HG03095 (cell line): ENCODE measurements around the gene MMP26.
A peak's percentile ranks its signal among the peaks of the same experiment; 100 is the strongest.

Experiments
- ATAC-seq: cut with Tn5 transposase; IDR thresholded peaks from one replicate; pipeline ENCODE4 v1.9.1; 2021; ENCODE audit warnings: moderate library complexity; ENCODE audit not compliant: unreplicated experiment

The MMP26 gene

DNA sequence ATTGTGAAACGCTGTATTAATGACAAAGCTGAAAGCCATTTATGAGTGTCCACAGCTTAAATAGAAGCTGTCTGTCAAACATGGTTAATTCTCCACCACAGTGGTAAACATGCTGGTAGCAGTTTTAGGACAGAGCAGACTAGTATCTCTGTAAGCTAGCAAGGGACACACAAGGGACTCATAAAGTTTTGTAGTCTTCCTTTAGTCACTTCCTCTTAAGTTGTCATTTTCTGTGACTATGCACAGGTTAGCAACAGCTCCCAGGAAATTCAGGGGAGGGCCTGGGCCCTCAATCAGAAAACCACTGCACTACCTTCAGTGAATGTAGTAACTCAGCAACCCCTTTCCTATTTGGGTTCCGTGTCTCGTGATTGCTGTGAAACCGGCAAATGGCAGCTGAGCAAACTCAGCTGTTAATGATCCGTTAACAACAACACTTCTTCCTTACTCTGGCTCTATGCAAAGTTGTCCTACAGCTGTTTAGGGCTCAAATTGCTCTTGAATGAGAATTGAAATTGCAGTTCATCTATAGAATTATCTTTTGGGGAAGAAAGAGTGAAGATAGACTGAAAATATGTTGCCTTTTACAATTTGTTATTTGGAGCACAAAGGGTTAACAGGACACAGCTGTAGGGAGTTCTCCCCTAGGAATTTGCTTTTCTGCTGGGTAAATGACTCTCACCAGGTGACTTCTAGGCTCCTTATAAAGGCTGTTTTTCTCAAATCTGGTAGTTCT lies at the start of gene MMP26:
MMP26 (plus strand) TSS at position 731 of the 736 bp plus-strand sequence.
- ATAC-seq, result no peak

DNA sequence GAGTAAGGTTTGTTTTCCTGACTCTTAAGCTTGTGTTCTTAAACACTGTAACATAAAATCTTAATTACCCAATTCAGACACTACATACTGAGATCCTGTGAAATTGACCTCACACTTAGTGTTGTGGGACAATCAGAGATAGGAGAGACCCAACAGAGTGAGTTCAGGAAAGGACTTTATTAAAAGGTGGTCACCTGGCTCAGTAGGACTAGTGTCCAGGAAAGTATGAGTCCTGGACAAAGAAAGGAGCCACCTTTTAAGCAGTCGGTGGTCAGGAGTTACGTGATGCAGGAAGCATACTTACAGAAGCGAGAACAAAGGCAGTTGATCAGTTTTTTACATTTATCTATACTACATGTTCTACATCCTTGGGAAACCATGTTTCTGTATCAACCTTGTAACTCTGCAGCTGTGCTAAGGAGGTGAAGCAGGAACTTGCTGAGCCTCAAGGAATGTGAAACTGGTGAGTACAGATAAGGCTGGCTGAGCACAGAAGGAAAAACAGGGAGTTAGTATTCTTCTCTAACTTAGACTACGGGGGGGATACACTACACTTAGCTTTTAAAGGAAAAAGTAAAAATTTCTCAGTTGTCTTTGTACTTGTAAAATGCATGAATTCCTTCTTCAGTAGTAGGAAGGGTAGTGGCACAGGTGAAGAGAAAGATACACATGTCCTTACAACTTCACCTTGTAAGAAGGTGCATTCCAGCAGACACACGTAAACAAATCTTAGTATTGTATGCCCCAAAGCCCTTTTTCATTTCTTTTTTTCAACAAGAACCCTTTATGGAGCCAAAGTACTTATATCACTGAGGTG lies 45.7 kb upstream of the MMP26 start:
- ATAC-seq, result no peak

DNA sequence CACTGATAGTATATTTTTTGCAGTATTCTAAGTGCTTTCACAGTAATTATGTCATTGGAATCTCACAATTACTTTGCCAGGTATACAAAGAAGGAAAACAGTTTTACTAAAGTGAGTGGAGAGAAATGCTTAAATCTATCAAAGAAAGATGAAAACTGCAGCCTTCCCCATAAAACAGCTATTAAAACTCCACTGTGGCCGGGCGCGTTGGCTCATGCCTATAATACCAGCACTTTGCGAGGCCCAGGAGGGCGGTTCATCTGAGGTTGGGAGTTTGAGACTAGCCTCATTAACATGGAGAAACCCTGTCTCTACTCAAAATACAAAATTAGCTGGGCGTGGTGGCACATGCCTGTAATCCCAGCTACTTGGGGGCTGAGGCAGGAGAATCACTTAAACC lies 41.7 kb upstream of the MMP26 start:
- ATAC-seq, result no peak

DNA sequence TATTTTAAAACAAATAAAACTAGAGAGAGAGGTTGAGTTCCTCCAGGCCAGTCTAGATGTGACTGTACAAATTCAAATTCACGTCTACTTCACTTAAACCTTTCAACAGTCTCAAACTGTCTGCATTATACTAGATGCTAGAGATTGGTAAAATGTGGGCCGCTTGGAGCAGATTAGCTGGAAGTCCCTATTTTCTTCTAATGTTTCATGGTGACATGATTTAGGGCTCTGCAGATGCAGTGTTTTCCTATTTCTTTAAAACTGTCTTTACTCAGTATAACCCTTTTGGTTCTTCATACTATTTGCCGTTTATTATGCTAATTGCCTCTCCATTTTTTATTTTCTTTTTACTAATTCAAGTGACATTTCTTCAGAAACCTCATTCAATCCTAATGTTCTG lies 40.4 kb upstream of the MMP26 start:
- ATAC-seq, result no peak

DNA sequence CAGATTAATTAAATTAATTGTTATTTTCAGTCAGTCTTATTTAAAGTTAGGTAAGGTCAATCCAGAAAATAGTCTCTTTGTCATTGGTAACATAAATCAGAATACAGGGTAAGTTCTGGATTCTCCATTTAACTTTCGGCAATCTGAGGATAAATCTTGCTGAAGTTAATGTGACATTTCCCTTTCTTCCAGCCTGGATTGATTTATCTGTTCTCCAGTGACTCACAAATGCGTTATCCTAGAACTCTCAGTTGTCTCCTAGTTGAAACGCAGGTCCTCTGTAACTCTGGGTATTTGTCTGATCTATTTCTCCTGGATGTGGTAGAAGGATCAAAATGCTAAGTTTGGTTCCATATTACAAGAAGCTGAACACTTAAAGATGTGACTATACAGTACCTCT lies 39.8 kb upstream of the MMP26 start:
- no peak for ATAC-seq

DNA sequence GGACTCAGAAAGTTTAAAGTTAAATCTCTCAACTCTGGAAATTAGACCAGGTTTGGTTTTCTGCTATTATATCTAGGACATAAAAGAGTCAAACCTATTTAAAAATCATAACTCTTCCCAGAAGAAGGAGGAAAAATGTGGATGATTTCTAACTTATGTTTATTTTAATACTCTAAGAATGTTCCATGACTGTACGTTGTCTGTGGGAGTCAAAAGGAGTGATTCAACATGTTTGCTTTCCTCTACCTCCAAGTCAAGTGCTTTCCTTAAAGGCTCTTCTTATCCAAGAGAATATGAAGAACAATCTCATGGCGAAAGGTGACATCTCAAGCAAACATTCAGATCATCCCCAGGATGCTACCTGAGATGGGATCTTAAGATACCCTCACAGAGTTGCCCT lies 39.2 kb upstream of the MMP26 start:
- no peak for ATAC-seq

DNA sequence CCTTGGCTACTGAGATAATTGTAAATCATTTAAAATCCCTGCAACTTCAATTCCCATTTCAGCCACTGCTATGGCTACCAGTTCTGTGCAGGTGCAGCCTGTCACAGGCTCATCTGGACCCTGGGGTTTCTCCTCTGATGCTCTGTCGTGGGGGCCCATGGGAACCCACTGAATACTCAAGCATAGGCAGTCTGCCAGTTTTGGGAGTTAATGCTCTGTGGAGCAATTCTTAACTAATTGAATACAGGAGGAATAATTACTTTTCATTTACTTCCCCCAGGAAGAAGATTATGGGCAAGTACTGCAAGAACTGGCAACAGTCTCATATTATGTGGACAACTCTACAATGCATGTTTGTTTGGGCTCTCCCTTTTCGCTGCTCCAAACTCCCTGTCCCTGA lies 32.8 kb upstream of the MMP26 start:
- no peak for ATAC-seq

DNA sequence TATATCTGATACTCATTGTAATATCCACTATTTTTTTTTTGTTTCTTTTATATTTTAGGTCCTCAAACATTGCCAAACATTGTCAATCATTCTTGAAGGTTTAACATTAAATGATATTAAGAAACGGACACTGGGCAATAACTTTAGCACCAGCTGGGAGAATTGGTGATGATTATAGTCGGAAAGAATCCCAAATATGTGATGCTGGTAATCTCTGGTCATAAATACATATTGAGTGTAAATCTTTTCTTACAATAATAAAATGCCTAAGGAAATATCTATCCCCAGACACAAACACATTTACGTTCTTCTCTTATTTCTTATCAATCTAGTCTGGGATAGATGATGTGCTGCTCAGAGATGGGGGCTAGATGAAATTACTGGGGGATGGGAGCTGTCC lies 32.1 kb upstream of the MMP26 start:
- ATAC-seq, result no peak

DNA sequence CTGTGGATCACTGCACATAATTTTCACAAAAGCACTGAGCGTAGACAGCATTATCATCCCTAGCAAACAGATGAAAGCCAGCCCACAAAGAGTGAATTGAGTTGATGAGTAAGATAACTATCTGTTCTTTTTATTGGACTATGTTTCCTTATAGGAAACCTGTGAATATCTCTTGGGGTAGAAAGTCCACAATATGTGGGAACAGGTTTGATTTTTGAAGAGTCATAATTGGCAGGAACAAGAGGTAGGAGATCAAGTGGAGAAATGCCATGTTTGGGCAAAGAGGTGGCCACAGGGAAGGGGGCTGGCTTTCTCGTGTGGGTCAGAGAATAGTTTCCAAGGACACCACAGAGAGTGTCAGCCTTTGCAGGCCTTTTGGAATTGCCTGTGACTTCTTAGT lies 30.8 kb upstream of the MMP26 start:
- no peak for ATAC-seq

DNA sequence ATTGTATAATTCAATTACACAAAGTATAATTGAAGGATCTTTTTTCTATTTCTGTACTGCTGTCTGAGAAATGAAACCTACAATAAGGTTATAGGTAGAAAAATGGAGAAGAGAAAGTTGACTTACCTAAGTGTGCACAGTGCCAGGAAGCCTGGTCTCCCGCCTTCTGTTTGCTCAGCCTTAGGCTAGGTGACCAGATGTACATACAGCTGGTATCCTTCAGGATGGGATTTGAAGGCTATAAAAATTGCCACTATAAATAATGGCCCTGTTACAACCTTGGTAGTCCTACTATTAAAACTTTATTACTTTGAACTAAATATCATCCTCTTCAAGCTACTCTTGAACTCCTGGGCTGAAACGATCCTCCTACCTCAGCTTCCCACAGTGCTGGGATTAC lies 26.6 kb upstream of the MMP26 start:
- no peak for ATAC-seq

DNA sequence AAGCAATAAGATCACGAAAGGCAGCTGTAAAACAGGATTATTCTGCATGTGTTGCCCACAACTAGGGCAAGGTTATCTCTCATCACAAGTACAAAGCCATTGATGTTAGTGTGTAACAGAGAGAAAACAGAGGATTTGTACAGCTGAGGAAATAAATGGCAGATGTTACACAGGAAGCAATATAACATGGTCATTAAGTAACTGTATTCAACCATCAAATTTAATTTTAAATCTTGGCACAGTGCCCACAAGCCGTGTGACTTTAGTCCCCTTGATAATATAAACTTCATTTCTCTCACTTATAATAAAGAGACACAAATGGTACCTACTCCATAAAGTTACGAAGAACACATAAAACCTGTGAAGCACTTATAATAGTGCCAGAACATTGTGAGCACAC lies 24.2 kb upstream of the MMP26 start:
- no peak for ATAC-seq

DNA sequence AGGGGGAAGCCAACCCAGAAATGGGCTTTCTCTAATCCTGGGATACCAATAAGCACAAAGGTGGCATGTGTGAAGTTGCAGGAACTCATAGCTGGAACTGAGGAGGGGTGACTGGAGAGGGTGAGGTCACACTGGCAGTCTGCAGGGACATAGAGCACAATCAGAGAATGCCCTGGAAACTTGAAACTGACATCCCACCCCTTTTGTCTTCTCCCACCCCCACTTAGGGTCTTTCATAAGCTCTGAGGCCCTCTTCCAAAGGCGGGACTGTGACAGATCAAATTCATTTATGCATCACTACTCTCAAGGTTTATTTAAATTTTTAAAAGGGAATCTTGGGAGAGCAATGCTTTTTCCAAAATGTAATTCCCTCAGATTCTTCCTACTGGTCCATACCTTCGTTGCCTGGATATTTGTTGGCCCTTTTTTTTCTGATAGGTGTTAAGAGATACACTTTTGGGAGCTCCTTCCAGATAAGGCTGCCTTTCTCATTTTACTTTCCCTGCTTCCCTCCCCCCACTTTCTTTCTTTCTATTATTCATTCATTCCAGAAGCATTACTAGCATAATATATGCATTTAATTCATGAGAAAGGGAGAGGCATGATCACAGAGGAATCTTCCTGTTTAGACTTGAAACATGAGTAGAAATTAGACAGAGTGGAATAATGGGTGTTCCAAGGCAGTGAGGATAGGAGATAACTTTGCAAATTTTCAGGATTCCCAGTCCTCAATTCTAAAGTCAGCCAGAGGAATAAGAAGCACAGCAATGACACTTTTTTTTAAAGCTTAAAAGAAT lies 21.8 kb upstream of the MMP26 start:
- no peak for ATAC-seq

DNA sequence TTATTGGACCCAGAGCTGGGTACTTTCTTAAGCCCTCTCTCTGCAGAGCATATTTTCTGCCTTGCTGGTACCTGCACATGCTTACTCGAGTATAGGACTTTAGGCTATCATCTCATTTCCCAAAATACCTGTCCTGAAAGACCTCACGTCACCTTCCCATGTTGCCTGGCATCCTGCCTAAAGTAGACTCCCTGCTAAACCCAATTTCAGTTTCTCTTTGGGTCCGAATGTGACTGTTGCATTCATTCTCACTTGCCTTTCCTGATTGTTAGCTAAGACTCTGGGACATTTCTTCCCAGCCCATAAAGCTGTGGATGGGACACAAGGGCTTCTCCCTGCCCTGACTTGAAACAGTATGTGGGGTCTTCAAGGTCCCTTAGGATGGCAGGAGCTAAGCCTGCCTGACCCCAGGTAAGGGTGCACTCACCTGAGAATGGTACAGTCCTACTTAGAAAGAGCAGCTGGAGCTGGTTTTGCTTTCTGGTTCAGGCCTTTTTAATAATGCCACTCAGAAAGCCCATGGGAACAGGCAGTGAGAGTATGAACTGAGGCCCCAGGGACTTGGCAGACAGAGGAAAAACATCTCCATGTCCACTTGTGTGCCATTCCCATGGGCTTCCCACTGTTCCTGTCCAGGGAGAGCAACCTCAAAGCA lies 19.8 kb upstream of the MMP26 start:
- no peak for ATAC-seq

DNA sequence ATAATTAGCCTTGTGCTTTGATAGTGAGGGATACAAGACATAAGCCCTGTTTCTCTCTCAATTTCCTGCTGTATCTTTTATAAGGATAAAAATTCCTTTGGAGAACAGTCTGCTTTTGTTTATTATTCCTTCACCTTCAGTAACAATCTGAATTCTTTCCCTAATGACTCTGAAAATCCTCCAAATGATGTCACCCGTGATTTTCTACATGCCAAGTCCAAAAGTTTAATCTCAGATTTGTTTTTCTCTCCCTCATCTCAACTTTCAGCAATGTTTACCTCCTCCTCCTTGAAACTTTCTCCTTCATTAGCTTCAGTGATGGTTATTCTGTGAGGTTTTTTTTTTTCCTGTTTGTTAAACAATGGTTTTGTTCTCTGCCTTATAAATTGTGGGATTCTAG lies 9.1 kb upstream of the MMP26 start:
- ATAC-seq, result no peak

DNA sequence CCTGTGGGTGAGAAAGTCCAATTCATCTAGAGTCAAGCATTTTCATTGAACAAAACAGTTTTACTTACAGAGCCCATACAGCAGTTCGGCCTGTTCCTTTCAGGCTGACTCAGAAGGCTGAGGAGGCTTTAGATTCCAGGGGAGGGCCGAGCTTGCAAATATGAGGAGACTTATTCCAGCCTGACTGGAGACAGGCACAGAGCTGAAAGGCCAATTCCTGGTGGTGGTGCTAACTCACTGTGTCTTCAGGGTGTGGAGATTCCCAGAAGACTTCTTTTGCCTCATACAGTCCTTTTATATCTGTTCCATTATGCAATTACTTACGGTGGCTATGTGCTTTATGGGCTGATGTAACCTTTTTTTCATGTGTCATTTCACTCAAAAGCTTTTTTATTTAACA lies 7.0 kb upstream of the MMP26 start, which contains the start of gene OR51E2:
OR51E2 (minus strand) TSS at position 269 of the 400 bp plus-strand sequence. CDS start 15,142 bp downstream, outside the sequence.
- no peak for ATAC-seq

DNA sequence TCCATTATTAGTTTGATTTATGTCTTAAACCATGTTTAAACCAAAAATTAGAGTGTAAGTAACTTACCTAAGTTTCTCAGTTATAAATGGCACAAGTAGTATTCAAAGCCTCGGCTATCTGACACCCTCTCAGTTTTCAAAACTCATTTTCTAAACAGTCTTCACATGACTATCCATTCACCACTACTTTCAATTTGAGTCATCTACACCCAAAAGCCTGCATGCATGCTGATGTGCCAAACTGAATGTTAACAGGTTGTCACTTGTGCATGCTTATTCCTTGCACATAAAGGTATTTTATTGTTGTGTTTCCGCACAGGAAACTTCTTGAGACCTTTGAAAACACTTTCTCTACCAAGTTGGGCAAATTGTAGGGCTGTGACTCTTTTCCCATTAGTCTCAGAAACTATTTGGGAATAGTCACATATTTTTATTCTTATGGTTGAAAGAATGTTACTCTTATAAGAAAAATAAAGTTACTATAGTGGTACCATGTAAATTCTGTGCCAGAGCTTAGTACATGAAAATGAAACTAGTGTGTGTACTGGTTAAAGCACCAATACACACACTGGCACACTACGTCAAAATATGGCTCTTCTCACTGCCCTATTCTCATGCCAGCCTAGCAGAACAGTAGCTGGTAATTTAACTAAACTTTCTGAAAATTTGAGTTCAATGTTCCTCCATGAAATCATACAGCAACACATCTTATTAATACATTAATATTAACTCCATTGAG lies 4.7 kb upstream of the MMP26 start:
- ATAC-seq, result peak; percentile 96

DNA sequence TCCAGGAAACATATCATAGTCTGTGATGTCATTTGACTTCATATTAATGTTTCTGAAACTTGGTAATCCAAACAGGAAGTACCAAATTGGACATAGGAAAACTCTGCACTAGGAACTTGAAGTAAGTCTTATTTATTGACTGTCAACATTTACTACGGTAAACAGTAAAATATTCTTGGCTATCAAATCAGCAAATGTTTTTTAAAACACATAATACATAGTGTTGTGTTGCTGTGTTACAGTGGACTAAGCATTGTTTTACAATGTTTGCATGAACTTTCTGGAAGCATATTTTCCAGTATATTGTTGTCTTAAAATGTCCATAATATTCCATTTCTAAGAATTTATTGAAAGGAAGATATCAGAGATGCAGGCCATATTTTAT lies 4.2 kb upstream of the MMP26 start:
- no peak for ATAC-seq

DNA sequence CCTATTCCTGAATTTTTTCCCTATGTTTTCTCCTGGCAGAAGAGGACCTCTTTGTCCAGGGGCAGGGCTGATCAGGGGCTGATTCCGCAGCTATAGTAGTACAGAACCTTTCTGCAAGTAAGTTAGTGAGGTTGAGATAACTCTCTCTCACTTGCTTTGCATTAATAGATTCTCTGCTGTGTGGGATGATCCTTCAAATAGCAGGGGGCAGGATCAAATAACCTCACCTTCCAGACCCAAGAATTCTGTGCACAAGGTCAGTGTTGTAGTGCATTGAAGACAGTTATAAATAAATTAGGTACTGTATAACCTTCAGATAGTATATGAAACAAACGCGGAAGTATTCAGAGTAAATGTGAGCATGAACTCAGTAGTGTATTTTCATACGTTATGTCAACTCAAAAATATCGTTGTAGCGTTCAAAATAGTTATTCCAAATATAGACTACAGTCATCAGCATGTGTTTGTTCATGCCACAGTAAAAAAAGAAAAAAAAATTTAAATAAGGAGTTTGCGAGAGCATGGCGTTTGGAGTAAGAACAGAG lies 278 bp downstream of the MMP26 start:
- ATAC-seq, result no peak

DNA sequence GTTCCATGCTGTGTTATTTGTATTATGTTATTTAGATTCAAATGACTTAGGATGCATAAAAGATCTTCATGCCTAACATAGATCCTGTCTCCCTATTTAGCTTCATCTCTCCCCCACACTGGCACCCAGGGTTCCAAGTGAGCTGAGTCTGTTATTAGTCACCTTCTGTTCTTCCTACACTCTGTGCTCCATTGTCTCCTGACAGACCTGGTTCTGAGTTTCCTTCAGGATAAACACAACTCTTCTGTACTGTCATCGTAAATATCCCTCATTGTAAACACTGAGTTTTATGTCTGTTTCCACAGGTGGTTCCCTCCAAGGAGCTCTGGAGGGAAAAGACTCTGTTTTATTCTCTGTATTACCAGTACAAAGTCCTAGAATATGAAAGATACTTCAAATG lies 8.7 kb downstream of the MMP26 start:
- ATAC-seq, result no peak

DNA sequence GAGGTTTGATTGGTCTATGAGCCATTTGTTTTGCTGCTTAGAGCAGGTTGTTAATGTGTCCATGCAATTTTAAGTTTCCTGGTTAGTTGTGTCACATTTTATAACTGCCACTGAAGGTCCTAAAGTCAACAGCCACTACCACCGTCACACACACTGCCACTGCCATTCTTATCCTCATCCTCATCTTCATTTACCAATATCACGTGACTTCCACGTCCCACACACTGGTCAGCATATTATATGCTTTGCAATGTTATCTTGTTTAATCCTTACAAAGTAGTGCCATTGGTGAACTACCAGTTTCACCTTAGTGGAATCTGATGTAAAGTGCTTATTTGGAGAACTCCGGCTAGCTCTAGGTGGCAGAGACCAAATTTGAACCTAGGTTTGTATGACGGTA lies 9.7 kb downstream of the MMP26 start:
- no peak for ATAC-seq
